Nephron (organoid): ENCODE results near the gene OR4B1.
"Not testable (repeated sequence)": the region's sequence is repeated elsewhere in the genome, so short reads cannot be mapped to it uniquely, and the experiment has no call there.

Experiments
- H3K27ac Mint-ChIP-seq, 3 experiments: 2 replicates each; pipeline ENCODE4 v1.8.0; 2020; ENCODE audit warnings: mixed read lengths in 3 of 3, mild to moderate bottlenecking in 2 of 3, moderate library complexity in 1 of 3
- H3K27me3 Mint-ChIP-seq: 2 replicates; pipeline ENCODE4 v1.8.0; 2021; ENCODE audit warnings: low read depth, mild to moderate bottlenecking, moderate library complexity, mixed read lengths
- H3K36me3 Mint-ChIP-seq: 2 replicates; pipeline ENCODE4 v1.8.0; 2020; ENCODE audit warnings: low read depth, mixed read lengths
- H3K4me1 Mint-ChIP-seq: 2 replicates; pipeline ENCODE4 v1.8.0; 2020; ENCODE audit warnings: mixed read lengths
- H3K4me3 Mint-ChIP-seq, 3 experiments: 2 replicates each; pipeline ENCODE4 v1.8.0; 2020; ENCODE audit warnings: mild to moderate bottlenecking in 3 of 3, mixed read lengths in 3 of 3, moderate library complexity in 2 of 3
- H3K9me3 Mint-ChIP-seq: 2 replicates; pipeline ENCODE4 v1.8.0; 2020; ENCODE audit warnings: mixed read lengths
- CTCF ChIP-seq, 3 experiments: fragments of 200-600 bp; sonication (generic); IDR thresholded peaks; one replicate each; pipeline ENCODE4 v1.5.0; 2021; ENCODE audit warnings: antibody characterized with exemption in 3 of 3; ENCODE audit not compliant: unreplicated experiment in 3 of 3

OR4B1 gene

GRCh38 chr11:48184452-48184851 is 32.2 kb upstream of the OR4B1 start:
- Mint-ChIP-seq H3K4me1 (no peaks in the 10 kb centered on the region), H3K9me3 (peaks cover 14% of the 10 kb centered on the region)

GRCh38 chr11:48190906-48191654 is 25.5 kb upstream of the OR4B1 start:
- not testable (repeated sequence) for H3K36me3 Mint-ChIP-seq, H3K27me3 Mint-ChIP-seq, H3K4me1 Mint-ChIP-seq, H3K4me3 Mint-ChIP-seq, H3K27ac Mint-ChIP-seq
- peaks cover 14% of the 10 kb centered on the region for H3K9me3 Mint-ChIP-seq

More at GRCh38 chr11:48184452-48184851, 32.2 kb upstream of the OR4B1 start:
- Mint-ChIP-seq H3K4me3 (no peak overlapping the region), H3K27me3 (no peaks in the 10 kb centered on the region), H3K27ac (no peak overlapping the region), H3K36me3 (no peaks in the 10 kb centered on the region)
- no peak for TF ChIP-seq CTCF (IDR thresholded peaks at IDR 0.05; ENCODE audit: unreplicated experiment in 3 of 3)

GRCh38 chr11:48193876-48194275 is 22.7 kb upstream of the OR4B1 start:
- no peak overlapping the region for H3K4me3 Mint-ChIP-seq
- H3K4me1 Mint-ChIP-seq, result no peaks in the 10 kb centered on the region
- no peak overlapping the region for H3K27ac Mint-ChIP-seq
- H3K27me3 Mint-ChIP-seq, result no peaks in the 10 kb centered on the region
- H3K9me3 Mint-ChIP-seq, result peaks cover 26% of the 10 kb centered on the region
- no peak for TF ChIP-seq CTCF (IDR thresholded peaks at IDR 0.05; ENCODE audit: unreplicated experiment in 3 of 3)
- H3K36me3 Mint-ChIP-seq, result no peaks in the 10 kb centered on the region

- H3K4me3 Mint-ChIP-seq, result no peak overlapping the region
- no peak overlapping the region for H3K27ac Mint-ChIP-seq
- no peak for TF ChIP-seq CTCF (IDR thresholded peaks at IDR 0.05; ENCODE audit: unreplicated experiment in 3 of 3)
- H3K27me3 Mint-ChIP-seq, result no peaks in the 10 kb centered on the region
- H3K36me3 Mint-ChIP-seq, result no peaks in the 10 kb centered on the region
- H3K4me1 Mint-ChIP-seq, result no peaks in the 10 kb centered on the region
- no peaks in the 10 kb centered on the region for H3K9me3 Mint-ChIP-seq
Measured at GRCh38 chr11:48207881-48208280, 8.7 kb upstream of the OR4B1 start.

- Mint-ChIP-seq H3K36me3 (no peaks in the 10 kb centered on the region), H3K27ac (no peak overlapping the region), H3K4me3 (no peak overlapping the region), H3K4me1 (no peaks in the 10 kb centered on the region), H3K27me3 (no peaks in the 10 kb centered on the region), H3K9me3 (peaks cover 3% of the 10 kb centered on the region)
- no peak for TF ChIP-seq CTCF (IDR thresholded peaks at IDR 0.05; ENCODE audit: unreplicated experiment in 3 of 3)
Measured at GRCh38 chr11:48210052-48210451, 6.6 kb upstream of the OR4B1 start.

GRCh38 chr11:48228761-48229160 is 12.2 kb downstream of the OR4B1 start:
- no peaks in the 10 kb centered on the region for H3K27me3 Mint-ChIP-seq
- H3K4me1 Mint-ChIP-seq, result no peaks in the 10 kb centered on the region
- no peak overlapping the region for H3K4me3 Mint-ChIP-seq
- no peak overlapping the region for H3K27ac Mint-ChIP-seq
- no peaks in the 10 kb centered on the region for H3K36me3 Mint-ChIP-seq
- no peak for TF ChIP-seq CTCF (IDR thresholded peaks at IDR 0.05; ENCODE audit: unreplicated experiment in 3 of 3)
- peaks cover 21% of the 10 kb centered on the region for H3K9me3 Mint-ChIP-seq

GRCh38 chr11:48230057-48230456 is 13.4 kb downstream of the OR4B1 start:
- peaks cover 23% of the 10 kb centered on the region for H3K9me3 Mint-ChIP-seq
- H3K4me3 Mint-ChIP-seq, H3K36me3 Mint-ChIP-seq, H3K27me3 Mint-ChIP-seq, H3K27ac Mint-ChIP-seq, H3K4me1 Mint-ChIP-seq: not testable (repeated sequence)
